ENCODE data around the gene TERC. TPM values are rescaled to one million over a fixed set of nuclear protein-coding genes. Genes with fewer than 3 reads are reported as not detected.

Gene TERC
- total and polyA plus RNA-seq, 10 of the 15 experiments (the other 5 are each of a cell fraction or from before 2014, with no cell fraction given) = 0.43 to 125 (median 6.2) TPM; not detected in 4

DNA sequence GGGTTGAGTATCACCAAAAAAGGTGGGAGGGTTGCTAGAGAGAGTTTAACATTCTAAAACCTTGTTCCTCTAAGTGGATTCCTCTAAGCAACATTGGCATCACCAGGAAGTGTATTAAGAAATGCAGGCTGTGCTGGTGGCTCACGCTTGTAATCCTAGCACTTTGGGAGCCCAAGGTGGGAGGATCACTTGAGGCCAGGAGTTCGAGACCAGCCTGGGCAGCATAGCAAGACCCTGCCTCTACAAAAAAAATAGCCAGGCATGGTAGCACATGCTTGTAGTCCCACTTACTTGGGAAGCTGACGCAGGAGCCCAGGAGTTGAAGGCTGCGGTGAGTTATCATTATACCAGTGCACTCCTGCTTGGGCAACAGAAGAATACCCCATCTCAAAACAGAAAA, 13.0 kb upstream of the TERC start (continued):
- TF ChIP-seq, protein P1, sequence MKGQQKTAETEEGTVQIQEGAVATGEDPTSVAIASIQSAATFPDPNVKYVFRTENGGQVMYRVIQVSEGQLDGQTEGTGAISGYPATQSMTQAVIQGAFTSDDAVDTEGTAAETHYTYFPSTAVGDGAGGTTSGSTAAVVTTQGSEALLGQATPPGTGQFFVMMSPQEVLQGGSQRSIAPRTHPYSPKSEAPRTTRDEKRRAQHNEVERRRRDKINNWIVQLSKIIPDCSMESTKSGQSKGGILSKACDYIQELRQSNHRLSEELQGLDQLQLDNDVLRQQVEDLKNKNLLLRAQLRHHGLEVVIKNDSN (IDR thresholded peaks at IDR 0.05; ENCODE audit: borderline replicate concordance, extremely low read length, insufficient read depth, low read depth, low read length) = no peak
- no peak for TF ChIP-seq CHD4 (IDR thresholded peaks at IDR 0.05)

DNA sequence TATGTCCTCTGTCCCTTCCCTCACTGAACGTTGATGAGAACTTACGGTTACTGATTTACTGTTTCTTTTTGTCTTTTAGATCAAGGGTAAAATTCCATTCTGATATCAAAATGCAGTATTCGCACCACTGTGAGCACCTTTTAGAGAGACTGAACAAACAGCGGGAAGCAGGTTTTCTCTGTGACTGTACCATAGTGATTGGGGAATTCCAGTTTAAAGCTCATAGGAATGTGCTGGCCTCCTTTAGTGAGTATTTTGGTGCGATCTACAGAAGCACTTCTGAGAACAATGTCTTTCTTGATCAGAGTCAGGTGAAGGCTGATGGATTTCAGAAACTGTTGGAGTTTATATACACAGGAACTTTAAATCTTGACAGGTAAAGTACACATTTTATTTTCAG, 9.3 kb upstream of the TERC start:
- intact Hi-C loops (cut with micrococcal nuclease; ENCODE audit: unreplicated experiment) (loop anchor here (5.0 kb wide), 3 partner anchors 158 to 1093 kb away; partner anchors contain the start of gene SKIL), in situ Hi-C loops (cut with MboI) (no loop called here)
- Histone ChIP-seq H3K4me3 (peak overlapping the region; percentile 97), H3K79me2 (ENCODE audit: control insufficient read depth, insufficient read depth, low read length) (peaks cover 33% of the 10 kb centered on the region), H3K36me3 (ENCODE audit: control insufficient read depth in 2 of 2, insufficient read depth in 2 of 2, low read length in 1 of 2) (peaks cover 0 to 17% of the 10 kb centered on the region in 2 experiments; a peak in 2 of 4 replicates), H3K27me3 (replicated peaks in 1 of 2; ENCODE audit: control insufficient read depth in 2 of 2, insufficient read depth in 2 of 2, low read length in 1 of 2) (no peaks in the 10 kb centered on the region), H3K27ac (ENCODE audit: control insufficient read depth, insufficient read depth) (peak overlapping the region; percentile 99), H3K9ac (ENCODE audit: control insufficient read depth, insufficient read depth, low read length) (peak overlapping the region; percentile 99), H3K4me2 (ENCODE audit: control insufficient read depth, insufficient read depth) (peak overlapping the region; percentile 41), H4K20me1 (ENCODE audit: control insufficient read depth, insufficient read depth) (no peaks in the 10 kb centered on the region), H3K4me1 (ENCODE audit: control insufficient read depth, insufficient read depth, low read length) (peaks cover 14% of the 10 kb centered on the region; the same call in 1 of the 2 replicates), H2AFZ (ENCODE audit: control insufficient read depth, low read depth, low read length) (no peak overlapping the region), H3K9me3 (replicated peaks; ENCODE audit: control insufficient read depth, insufficient read depth, low read length) (no peaks in the 10 kb centered on the region)
- CTCF ChIA-PET = interaction anchor here (2.8 kb wide), 1 partner anchor 13 kb away, joined by 7 read pairs; no protein-coding TSS in a partner anchor
- no peak for TF ChIP-seq PAX5 (IDR thresholded peaks at IDR 0.05; ENCODE audit: borderline replicate concordance, low read depth, low read length)
- TF ChIP-seq BCL11A (IDR thresholded peaks at IDR 0.05; ENCODE audit: low read depth, low read length) = no peak
- no peak for TF ChIP-seq YY1 (IDR thresholded peaks at IDR 0.05; ENCODE audit: low read depth, low read length)
- no peak for TF ChIP-seq TCF12 (IDR thresholded peaks at IDR 0.05; ENCODE audit: low read depth, low read length)
- no peak for TF ChIP-seq IRF4 (IDR thresholded peaks at IDR 0.05; ENCODE audit: low read depth, low read length)
- TF ChIP-seq, protein P2, sequence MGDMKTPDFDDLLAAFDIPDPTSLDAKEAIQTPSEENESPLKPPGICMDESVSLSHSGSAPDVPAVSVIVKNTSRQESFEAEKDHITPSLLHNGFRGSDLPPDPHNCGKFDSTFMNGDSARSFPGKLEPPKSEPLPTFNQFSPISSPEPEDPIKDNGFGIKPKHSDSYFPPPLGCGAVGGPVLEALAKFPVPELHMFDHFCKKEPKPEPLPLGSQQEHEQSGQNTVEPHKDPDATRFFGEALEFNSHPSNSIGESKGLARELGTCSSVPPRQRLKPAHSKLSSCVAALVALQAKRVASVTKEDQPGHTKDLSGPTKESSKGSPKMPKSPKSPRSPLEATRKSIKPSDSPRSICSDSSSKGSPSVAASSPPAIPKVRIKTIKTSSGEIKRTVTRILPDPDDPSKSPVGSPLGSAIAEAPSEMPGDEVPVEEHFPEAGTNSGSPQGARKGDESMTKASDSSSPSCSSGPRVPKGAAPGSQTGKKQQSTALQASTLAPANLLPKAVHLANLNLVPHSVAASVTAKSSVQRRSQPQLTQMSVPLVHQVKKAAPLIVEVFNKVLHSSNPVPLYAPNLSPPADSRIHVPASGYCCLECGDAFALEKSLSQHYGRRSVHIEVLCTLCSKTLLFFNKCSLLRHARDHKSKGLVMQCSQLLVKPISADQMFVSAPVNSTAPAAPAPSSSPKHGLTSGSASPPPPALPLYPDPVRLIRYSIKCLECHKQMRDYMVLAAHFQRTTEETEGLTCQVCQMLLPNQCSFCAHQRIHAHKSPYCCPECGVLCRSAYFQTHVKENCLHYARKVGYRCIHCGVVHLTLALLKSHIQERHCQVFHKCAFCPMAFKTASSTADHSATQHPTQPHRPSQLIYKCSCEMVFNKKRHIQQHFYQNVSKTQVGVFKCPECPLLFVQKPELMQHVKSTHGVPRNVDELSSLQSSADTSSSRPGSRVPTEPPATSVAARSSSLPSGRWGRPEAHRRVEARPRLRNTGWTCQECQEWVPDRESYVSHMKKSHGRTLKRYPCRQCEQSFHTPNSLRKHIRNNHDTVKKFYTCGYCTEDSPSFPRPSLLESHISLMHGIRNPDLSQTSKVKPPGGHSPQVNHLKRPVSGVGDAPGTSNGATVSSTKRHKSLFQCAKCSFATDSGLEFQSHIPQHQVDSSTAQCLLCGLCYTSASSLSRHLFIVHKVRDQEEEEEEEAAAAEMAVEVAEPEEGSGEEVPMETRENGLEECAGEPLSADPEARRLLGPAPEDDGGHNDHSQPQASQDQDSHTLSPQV (IDR thresholded peaks at IDR 0.05) = no peak
- ATAC-seq (no peak), FAIRE-seq (no peak), DNase-seq (ENCODE audit: low read depth, low spot score) (no peak)
- no TSS peak for BruUV-seq (replicated peaks)
- RAD21 ChIA-PET (ENCODE audit: unreplicated experiment) = interaction anchor here (1.0 kb wide), 2 partner anchors 37 to 624 kb away, joined by 3 read pairs; no protein-coding TSS in a partner anchor
- 25% methylated on average over 5 of the region's 5 CpGs for whole genome bisulfite sequencing (ENCODE audit: insufficient coverage, insufficient replicate concordance, low lambda C conversion rate, missing lambda C conversion rate)
- POLR2A ChIA-PET = interaction anchor here (2.0 kb wide), 1 partner anchor 17 kb away, joined by 4 read pairs; no protein-coding TSS in a partner anchor
- SMC1A ChIA-PET (ENCODE audit: uncharacterized antibody, unreplicated experiment) = interaction anchor here (0.9 kb wide), 1 partner anchor 9 kb away, joined by 3 read pairs; the partner anchor contains the start of gene TERC

All from GM12878 (cell line).